ENCODE results near the gene EFCC1. TPM values are rescaled to one million over a fixed set of nuclear protein-coding genes. Genes with fewer than 3 reads are reported as not detected.
A peak's percentile ranks its signal among the peaks of the same experiment; 100 is the strongest.

EFCC1 gene
- total and polyA plus RNA-seq, 5 donors from 2014 or later: 0.15 TPM; not detected in 4

DNA sequence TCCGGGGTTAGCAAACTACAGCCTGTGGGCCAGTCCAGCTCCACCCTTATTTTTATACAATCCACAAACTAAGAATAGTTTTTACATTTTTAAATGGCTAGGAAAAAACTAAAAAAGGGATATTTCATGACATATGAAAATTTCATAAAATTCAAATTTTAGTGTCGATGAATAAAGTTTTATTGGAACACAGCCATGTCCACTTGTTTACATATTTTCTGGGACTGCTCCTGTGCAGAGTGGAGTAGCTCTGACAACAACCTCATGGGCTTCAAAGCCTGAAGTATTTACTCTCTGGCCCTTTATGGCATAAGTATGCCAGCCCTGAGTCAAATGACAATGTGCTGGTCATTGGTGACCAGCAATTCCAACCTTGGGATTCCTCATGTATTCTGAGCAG is 17.2 kb downstream of the EFCC1 start:
- Mint-ChIP-seq H3K4me1 (peaks cover 4 to 45% (median 21%) of the 10 kb centered on the region in 4 donors), H3K9me3 (no peaks in the 10 kb centered on the region), H3K4me3 (no peak overlapping the region), H3K27ac (peak overlapping the region in 1 of 3 donors; percentile 71), H3K27me3 (peaks cover 4% of the 10 kb centered on the region), H3K36me3 (no peaks in the 10 kb centered on the region)
- peaks cover 24% of the 10 kb centered on the region for H3K4me1 ChIP-seq (ENCODE audit: control insufficient read depth, insufficient read depth, low read length, poor library complexity, severe bottlenecking)
- no peak for ATAC-seq (ENCODE audit: low read depth in 2 of 2)
- DNase-seq: no peak
- no peak overlapping the region for H3K4me3 ChIP-seq (ENCODE audit: low read depth, low read length)
- H3K36me3 ChIP-seq (ENCODE audit: control insufficient read depth, insufficient read depth, low read length): no peaks in the 10 kb centered on the region
- H3K27ac ChIP-seq (ENCODE audit: insufficient read depth, low read length, poor library complexity, severe bottlenecking): no peak overlapping the region
- no peaks in the 10 kb centered on the region for H3K9me3 ChIP-seq (ENCODE audit: control insufficient read depth in 2 of 2, low read length in 2 of 2)
- H3K27me3 ChIP-seq (ENCODE audit: control insufficient read depth, insufficient read depth, low read length): no peaks in the 10 kb centered on the region

DNA sequence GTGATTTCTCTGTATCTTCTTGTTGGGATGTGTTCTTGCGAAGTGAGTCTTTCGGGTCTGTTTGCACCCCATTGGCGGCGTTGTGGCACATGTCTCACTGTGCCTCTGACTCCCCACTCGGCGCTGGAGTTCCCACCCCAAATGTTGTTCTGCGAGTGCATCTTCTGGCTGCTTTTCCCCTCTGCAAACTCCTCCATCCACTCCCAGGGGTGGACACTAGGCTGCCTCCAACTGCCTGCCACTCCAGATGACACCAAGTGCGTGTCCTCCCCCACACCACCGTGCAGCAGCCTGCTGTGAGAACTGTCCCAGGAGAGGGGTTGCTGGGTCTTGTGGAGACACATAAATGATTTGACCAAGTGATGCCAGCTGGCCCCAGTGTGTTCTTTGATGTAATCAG is 17.6 kb downstream of the EFCC1 start:
- Histone ChIP-seq H3K27me3 (ENCODE audit: control insufficient read depth, insufficient read depth, low read length) (no peaks in the 10 kb centered on the region), H3K4me3 (ENCODE audit: low read depth, low read length) (no peak overlapping the region), H3K4me1 (ENCODE audit: control insufficient read depth, insufficient read depth, low read length, poor library complexity, severe bottlenecking) (peaks cover 24% of the 10 kb centered on the region), H3K27ac (ENCODE audit: insufficient read depth, low read length, poor library complexity, severe bottlenecking) (no peak overlapping the region), H3K9me3 (ENCODE audit: control insufficient read depth in 2 of 2, low read length in 2 of 2) (no peaks in the 10 kb centered on the region), H3K36me3 (ENCODE audit: control insufficient read depth, insufficient read depth, low read length) (no peaks in the 10 kb centered on the region)
- DNase-seq: no peak
- peaks cover 4 to 43% (median 21%) of the 10 kb centered on the region in 4 donors for H3K4me1 Mint-ChIP-seq
- H3K27ac Mint-ChIP-seq: peak overlapping the region in 1 of 3 donors; percentile 71
- ATAC-seq (ENCODE audit: low read depth in 2 of 2): no peak
- no peak overlapping the region for H3K4me3 Mint-ChIP-seq
- no peaks in the 10 kb centered on the region for H3K36me3 Mint-ChIP-seq
- H3K27me3 Mint-ChIP-seq: peaks cover 5% of the 10 kb centered on the region
- H3K9me3 Mint-ChIP-seq: no peaks in the 10 kb centered on the region

- peaks cover 24% of the 10 kb centered on the region for H3K4me1 ChIP-seq (ENCODE audit: control insufficient read depth, insufficient read depth, low read length, poor library complexity, severe bottlenecking)
- H3K27me3 Mint-ChIP-seq: peaks cover 8% of the 10 kb centered on the region
- peak overlapping the region in 1 of 3 donors; percentile 20 for H3K27ac Mint-ChIP-seq
Observed at GRCh38 chr3:129019266-129019665, 18.2 kb downstream of the EFCC1 start.

DNA sequence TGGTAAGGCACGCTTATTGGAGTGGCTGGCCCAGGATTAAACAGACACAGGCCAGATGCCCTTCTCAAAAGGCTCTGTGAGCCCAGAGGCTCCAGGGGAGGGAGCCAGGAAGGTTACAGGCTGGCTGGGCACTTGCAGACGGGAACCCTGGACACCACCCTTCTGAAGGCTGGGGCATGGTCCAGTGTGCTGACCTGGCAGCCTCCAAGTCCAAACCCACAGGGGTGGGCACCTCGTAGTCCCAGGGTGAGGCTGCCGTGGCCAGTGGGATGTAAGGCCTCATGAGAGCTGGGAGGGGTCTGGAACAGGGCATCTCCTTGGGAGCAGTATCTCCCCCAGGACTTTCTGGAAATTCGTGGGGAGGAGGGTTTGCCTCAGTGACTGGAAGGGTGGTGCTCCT is 19.6 kb downstream of the EFCC1 start:
- Mint-ChIP-seq H3K4me3 (no peak overlapping the region), H3K36me3 (no peaks in the 10 kb centered on the region), H3K4me1 (peaks cover 4 to 38% (median 18%) of the 10 kb centered on the region in 4 donors), H3K27ac (no peak overlapping the region), H3K27me3 (peaks cover 8% of the 10 kb centered on the region), H3K9me3 (no peaks in the 10 kb centered on the region)
- H3K4me3 ChIP-seq (ENCODE audit: low read depth, low read length): no peak overlapping the region
- H3K27me3 ChIP-seq (ENCODE audit: control insufficient read depth, insufficient read depth, low read length): no peaks in the 10 kb centered on the region
- no peak overlapping the region for H3K27ac ChIP-seq (ENCODE audit: insufficient read depth, low read length, poor library complexity, severe bottlenecking)
- DNase-seq: no peak
- H3K36me3 ChIP-seq (ENCODE audit: control insufficient read depth, insufficient read depth, low read length): no peaks in the 10 kb centered on the region
- peaks cover 16% of the 10 kb centered on the region for H3K4me1 ChIP-seq (ENCODE audit: control insufficient read depth, insufficient read depth, low read length, poor library complexity, severe bottlenecking)
- no peaks in the 10 kb centered on the region for H3K9me3 ChIP-seq (ENCODE audit: control insufficient read depth in 2 of 2, low read length in 2 of 2)
- no peak for ATAC-seq (ENCODE audit: low read depth in 2 of 2)

More at GRCh38 chr3:129019266-129019665, 18.2 kb downstream of the EFCC1 start:
- Histone ChIP-seq H3K27me3 (ENCODE audit: control insufficient read depth, insufficient read depth, low read length) (no peaks in the 10 kb centered on the region), H3K27ac (ENCODE audit: insufficient read depth, low read length, poor library complexity, severe bottlenecking) (no peak overlapping the region), H3K4me3 (ENCODE audit: low read depth, low read length) (no peak overlapping the region), H3K36me3 (ENCODE audit: control insufficient read depth, insufficient read depth, low read length) (no peaks in the 10 kb centered on the region), H3K9me3 (ENCODE audit: control insufficient read depth in 2 of 2, low read length in 2 of 2) (no peaks in the 10 kb centered on the region)
- DNase-seq (no peak), ATAC-seq (ENCODE audit: low read depth in 2 of 2) (no peak)
- no peaks in the 10 kb centered on the region for H3K9me3 Mint-ChIP-seq
- no peaks in the 10 kb centered on the region for H3K36me3 Mint-ChIP-seq
- H3K4me1 Mint-ChIP-seq: peaks cover 4 to 43% (median 21%) of the 10 kb centered on the region in 4 donors
- H3K4me3 Mint-ChIP-seq: no peak overlapping the region

GRCh38 chr3:129021140-129021551 is 20.0 kb downstream of the EFCC1 start:
- Mint-ChIP-seq H3K36me3 (no peaks in the 10 kb centered on the region), H3K27ac (no peak overlapping the region), H3K9me3 (no peaks in the 10 kb centered on the region), H3K27me3 (peaks cover 11% of the 10 kb centered on the region), H3K4me3 (no peak overlapping the region), H3K4me1 (peaks cover 4 to 38% (median 16%) of the 10 kb centered on the region in 4 donors)
- H3K36me3 ChIP-seq (ENCODE audit: control insufficient read depth, insufficient read depth, low read length): no peaks in the 10 kb centered on the region
- no peak overlapping the region for H3K4me3 ChIP-seq (ENCODE audit: low read depth, low read length)
- DNase-seq (no peak), ATAC-seq (ENCODE audit: low read depth in 2 of 2) (no peak)
- peaks cover 11% of the 10 kb centered on the region for H3K4me1 ChIP-seq (ENCODE audit: control insufficient read depth, insufficient read depth, low read length, poor library complexity, severe bottlenecking)
- H3K9me3 ChIP-seq (ENCODE audit: control insufficient read depth in 2 of 2, low read length in 2 of 2): no peaks in the 10 kb centered on the region
- no peaks in the 10 kb centered on the region for H3K27me3 ChIP-seq (ENCODE audit: control insufficient read depth, insufficient read depth, low read length)
- no peak overlapping the region for H3K27ac ChIP-seq (ENCODE audit: insufficient read depth, low read length, poor library complexity, severe bottlenecking)

DNA sequence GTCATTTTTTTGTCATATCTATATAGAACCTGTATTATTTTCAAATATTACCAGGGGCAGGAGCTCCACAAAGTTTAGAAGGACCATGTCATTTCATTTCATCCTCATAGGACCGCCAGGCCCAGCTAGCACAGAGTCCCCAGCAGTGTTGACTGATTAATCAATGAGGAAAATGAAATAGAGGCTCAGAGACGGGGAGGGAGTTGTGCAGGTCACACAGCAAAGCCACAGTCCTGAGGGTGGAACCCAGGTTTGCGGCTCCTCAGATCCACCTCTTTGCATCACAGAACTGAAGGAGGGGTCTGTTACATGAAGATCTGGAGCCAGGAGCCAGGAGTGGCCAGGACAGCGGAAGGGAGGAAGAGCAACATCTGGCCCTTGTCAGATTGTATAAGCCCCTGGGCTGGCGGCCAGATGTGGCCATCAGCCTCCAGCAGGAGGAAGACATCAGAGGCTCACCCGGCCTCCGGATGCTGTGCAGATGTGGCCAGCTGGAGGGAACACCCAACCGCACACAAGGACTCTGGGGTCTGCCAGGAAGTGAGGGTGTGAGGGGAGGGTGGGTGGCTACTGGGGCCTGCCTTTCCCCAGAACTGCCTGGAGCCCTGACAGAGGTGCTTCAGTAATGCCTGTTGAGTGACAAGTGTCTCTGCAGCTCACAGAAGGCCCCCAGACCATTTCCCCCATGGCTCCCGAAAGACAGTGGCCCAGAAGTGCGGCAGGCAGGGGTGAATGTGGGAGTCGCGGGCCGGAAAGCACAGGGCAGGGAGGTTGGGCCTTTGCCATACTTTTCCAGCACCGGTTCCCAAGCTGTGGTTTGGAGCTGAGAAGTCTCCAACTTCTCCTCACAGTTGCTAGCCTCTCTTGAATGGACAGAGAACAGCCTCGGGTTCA is 21.3 kb downstream of the EFCC1 start:
- no peaks in the 10 kb centered on the region for H3K36me3 ChIP-seq (ENCODE audit: control insufficient read depth, insufficient read depth, low read length)
- no peak overlapping the region for H3K4me3 ChIP-seq (ENCODE audit: low read depth, low read length)
- DNase-seq: no peak
- no peaks in the 10 kb centered on the region for H3K27me3 ChIP-seq (ENCODE audit: control insufficient read depth, insufficient read depth, low read length)
- peaks cover 18% of the 10 kb centered on the region for H3K27me3 Mint-ChIP-seq
- H3K9me3 ChIP-seq (ENCODE audit: control insufficient read depth in 2 of 2, low read length in 2 of 2): no peaks in the 10 kb centered on the region
- peaks cover 11 to 36% (median 21%) of the 10 kb centered on the region in 4 donors for H3K4me1 Mint-ChIP-seq
- no peak for ATAC-seq (ENCODE audit: low read depth in 2 of 2)
- no peak overlapping the region for H3K27ac ChIP-seq (ENCODE audit: insufficient read depth, low read length, poor library complexity, severe bottlenecking)
- H3K36me3 Mint-ChIP-seq: no peaks in the 10 kb centered on the region
- peaks cover 9% of the 10 kb centered on the region for H3K4me1 ChIP-seq (ENCODE audit: control insufficient read depth, insufficient read depth, low read length, poor library complexity, severe bottlenecking)
- H3K9me3 Mint-ChIP-seq: no peaks in the 10 kb centered on the region
- H3K4me3 Mint-ChIP-seq: no peak overlapping the region
- no peak overlapping the region for H3K27ac Mint-ChIP-seq

DNA sequence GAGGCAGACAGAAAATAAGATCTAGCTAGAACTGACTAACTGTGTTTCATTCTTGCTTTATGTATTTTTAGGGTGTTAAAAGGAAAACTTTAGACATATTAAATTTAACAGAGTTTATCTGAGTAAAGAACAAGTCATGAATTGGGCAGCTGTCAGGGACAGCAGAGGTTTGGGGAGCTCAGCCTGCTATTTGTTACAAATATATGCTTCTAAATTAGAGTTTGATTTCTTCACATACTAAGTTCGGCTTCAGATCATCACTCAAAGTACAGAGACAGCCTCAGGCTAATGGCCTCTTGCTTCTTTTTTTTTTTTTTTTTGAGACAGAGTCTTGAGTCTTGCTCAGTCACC is 21.9 kb downstream of the EFCC1 start:
- Mint-ChIP-seq H3K4me1 (peaks cover 7 to 30% (median 16%) of the 10 kb centered on the region in 4 donors), H3K4me3 (no peak overlapping the region), H3K27me3 (peaks cover 18% of the 10 kb centered on the region), H3K36me3 (no peaks in the 10 kb centered on the region), H3K27ac (peak overlapping the region in 1 of 3 donors; percentile 14), H3K9me3 (no peaks in the 10 kb centered on the region)
- Histone ChIP-seq H3K4me1 (ENCODE audit: control insufficient read depth, insufficient read depth, low read length, poor library complexity, severe bottlenecking) (peaks cover 12% of the 10 kb centered on the region), H3K9me3 (ENCODE audit: control insufficient read depth in 2 of 2, low read length in 2 of 2) (no peaks in the 10 kb centered on the region), H3K36me3 (ENCODE audit: control insufficient read depth, insufficient read depth, low read length) (no peaks in the 10 kb centered on the region), H3K27ac (ENCODE audit: insufficient read depth, low read length, poor library complexity, severe bottlenecking) (no peak overlapping the region), H3K27me3 (ENCODE audit: control insufficient read depth, insufficient read depth, low read length) (no peaks in the 10 kb centered on the region), H3K4me3 (ENCODE audit: low read depth, low read length) (no peak overlapping the region)
- no peak for ATAC-seq (ENCODE audit: low read depth in 2 of 2)
- no peak for DNase-seq

- no peaks in the 10 kb centered on the region for H3K36me3 ChIP-seq (ENCODE audit: control insufficient read depth, insufficient read depth, low read length)
- peak overlapping the region in 1 of 4 donors; percentile 49 for H3K4me3 Mint-ChIP-seq
Observed at GRCh38 chr3:129023909-129024308, 22.8 kb downstream of the EFCC1 start.

More at GRCh38 chr3:129023909-129024308, 22.8 kb downstream of the EFCC1 start:
- no peaks in the 10 kb centered on the region for H3K9me3 ChIP-seq (ENCODE audit: control insufficient read depth in 2 of 2, low read length in 2 of 2)
- ATAC-seq (ENCODE audit: low read depth in 2 of 2) (no peak), DNase-seq (no peak)
- no peak overlapping the region for H3K4me3 ChIP-seq (ENCODE audit: low read depth, low read length)
- Mint-ChIP-seq H3K9me3 (no peaks in the 10 kb centered on the region), H3K36me3 (no peaks in the 10 kb centered on the region), H3K4me1 (peaks cover 7 to 24% (median 13%) of the 10 kb centered on the region in 4 donors), H3K27me3 (peaks cover 15% of the 10 kb centered on the region), H3K27ac (no peak overlapping the region)
- no peaks in the 10 kb centered on the region for H3K27me3 ChIP-seq (ENCODE audit: control insufficient read depth, insufficient read depth, low read length)
- H3K4me1 ChIP-seq (ENCODE audit: control insufficient read depth, insufficient read depth, low read length, poor library complexity, severe bottlenecking): peaks cover 12% of the 10 kb centered on the region
- H3K27ac ChIP-seq (ENCODE audit: insufficient read depth, low read length, poor library complexity, severe bottlenecking): no peak overlapping the region
